ENCODE data around the gene ZNF136.

ZNF136 gene

GRCh38 chr19:12237143-12237839 is 74.4 kb downstream of the ZNF136 start:
- WGBS (ENCODE audit: insufficient coverage) = 100% methylated on average over 22 of the region's 37 CpGs
- ChIA-PET CTCF (no interaction called here), POLR2A (no interaction called here)

More at GRCh38 chr19:12237143-12237839, 74.4 kb downstream of the ZNF136 start:
- no peak for DNase-seq
- no peaks in the 10 kb centered on the region for H3K27me3 ChIP-seq (replicated peaks in 2 of 5; ENCODE audit: control insufficient read depth in 4 of 5, insufficient read depth in 5 of 5, low read length in 4 of 5)
- peaks cover 10 to 63% (median 16%) of the 10 kb centered on the region in 5 experiments for H3K9me3 ChIP-seq (ENCODE audit: control extremely low read depth in 1 of 5, control insufficient read depth in 4 of 5, insufficient read depth in 2 of 5, low read depth in 1 of 5, low read length in 4 of 5)
- peaks cover 0 to 55% (median 11%) of the 10 kb centered on the region in 4 experiments for H3K36me3 ChIP-seq (ENCODE audit: control insufficient read depth in 4 of 4, insufficient read depth in 4 of 4, low read length in 3 of 4)
- no peak overlapping the region for H3K27ac ChIP-seq (ENCODE audit: insufficient read depth in 1 of 2, low read depth in 1 of 2, low read length in 2 of 2, poor library complexity in 1 of 2, severe bottlenecking in 2 of 2)
- H3K4me3 ChIP-seq (ENCODE audit: control insufficient read depth in 1 of 7, extremely low read depth in 1 of 7, insufficient read depth in 4 of 7, low read depth in 2 of 7, low read length in 6 of 7) = no peak overlapping the region
- H3K4me1 ChIP-seq (ENCODE audit: control extremely low read depth in 1 of 4, control insufficient read depth in 4 of 4, insufficient read depth in 4 of 4, low read length in 3 of 4) = no peaks in the 10 kb centered on the region

Data from common myeloid progenitor, CD34-positive (primary cell).